ENCODE measurements around the gene ASAP3. TPM values are rescaled to one million over a fixed set of nuclear protein-coding genes. Genes with fewer than 3 reads are reported as not detected.
"Not testable (repeated sequence)": the region's sequence is repeated elsewhere in the genome, so short reads cannot be mapped to it uniquely, and the experiment has no call there.

Gene ASAP3
- total RNA-seq, 1 experiment from 2014 or later: 24.0 TPM

- Histone ChIP-seq H3K4me1 (no peaks in the 10 kb centered on the region), H3K9me3 (replicated peaks) (no peaks in the 10 kb centered on the region), H3K27me3 (no peaks in the 10 kb centered on the region; the same call in 1 of the 2 replicates), H3K4me3 (no peak overlapping the region), H3K27ac (no peak overlapping the region), H3K36me3 (no peaks in the 10 kb centered on the region)
- DNase-seq: no peak
These were observed 100.2 kb downstream of the ASAP3 start for GRCh38 chr1:23383577-23384311.

GRCh38 chr1:23381233-23381885 is 102.6 kb downstream of the ASAP3 start:
- Histone ChIP-seq H3K27me3 (no peaks in the 10 kb centered on the region; the same call in 1 of the 2 replicates), H3K9me3 (replicated peaks) (no peaks in the 10 kb centered on the region), H3K4me1 (no peaks in the 10 kb centered on the region; the same call in 1 of the 2 replicates), H3K27ac (no peak overlapping the region), H3K4me3 (no peak overlapping the region), H3K36me3 (no peaks in the 10 kb centered on the region)
- no peak for DNase-seq

- no peak for DNase-seq
- no peak overlapping the region for H3K27ac ChIP-seq
- no peaks in the 10 kb centered on the region; the same call in 1 of the 2 replicates for H3K4me1 ChIP-seq
- H3K36me3 ChIP-seq: no peaks in the 10 kb centered on the region
- no peaks in the 10 kb centered on the region for H3K9me3 ChIP-seq (replicated peaks)
- H3K4me3 ChIP-seq: no peak overlapping the region
- no peaks in the 10 kb centered on the region; the same call in 1 of the 2 replicates for H3K27me3 ChIP-seq
These were observed 103.3 kb downstream of the ASAP3 start for GRCh38 chr1:23380719-23381118.

GRCh38 chr1:23380236-23380635 is 103.7 kb downstream of the ASAP3 start:
- H3K36me3 ChIP-seq; H3K4me1 ChIP-seq; DNase-seq; H3K9me3 ChIP-seq (replicated peaks); H3K27ac ChIP-seq; H3K27me3 ChIP-seq; H3K4me3 ChIP-seq: not testable (repeated sequence)

Other genes with a start within 250 kb of the ASAP3 start
- 342 and 380 TPM in 2 replicates for gene HNRNPR, start 139.9 kb downstream of the ASAP3 start, total RNA-seq (2014; rRNA removed; shearing (Covaris generic))
- gene ZNF436, start 114.3 kb downstream of the ASAP3 start, total RNA-seq (2014; rRNA removed; shearing (Covaris generic)): 13.8 and 15.8 TPM in 2 replicates
- gene TCEA3, start 59.4 kb downstream of the ASAP3 start, total RNA-seq (2014; rRNA removed; shearing (Covaris generic)): 0.10 TPM in 1 of 2 replicates, not detected in the other
- gene E2F2, start 47.1 kb upstream of the ASAP3 start, total RNA-seq (2014; rRNA removed; shearing (Covaris generic)): 33.5 and 43.2 TPM in 2 replicates
- gene ID3, start 75.3 kb upstream of the ASAP3 start, total RNA-seq (2014; rRNA removed; shearing (Covaris generic)): 332 and 336 TPM in 2 replicates
- 3,637 and 3,779 TPM in 2 replicates for gene RPL11, start 207.6 kb upstream of the ASAP3 start, total RNA-seq (2014; rRNA removed; shearing (Covaris generic))

Measured in SJCRH30 (cell line).